Neural progenitor cell (in vitro differentiated cells): ENCODE data around the gene DYTN. TPM values are rescaled to one million over a fixed set of nuclear protein-coding genes. Genes with fewer than 3 reads are reported as not detected.

ENCODE experiments used
- DNase-seq: peaks from one replicate; pipeline ENCODE4 v3.0.0-alpha.2; 2016; ENCODE audit warnings: low spot score
- H2AFZ ChIP-seq: fragments of 200-600 bp; sonication (generic); replicated peaks from 2 replicates; pipeline ENCODE4 v1.6.1; 2016; ENCODE audit warnings: antibody characterized with exemption
- H3F3A ChIP-seq: fragments of 200-600 bp; sonication (generic); 2 replicates; pipeline ENCODE4 v1.6.1; 2016; ENCODE audit warnings: antibody characterized with exemption, low read depth
- H3K27ac ChIP-seq: fragments of 200-600 bp; sonication (generic); 2 replicates; pipeline ENCODE4 v1.5.1; 2016; ENCODE audit warnings: mild to moderate bottlenecking
- H3K27me3 ChIP-seq: fragments of 200-600 bp; sonication (generic); 2 replicates; pipeline ENCODE4 v1.6.1; 2016; ENCODE audit warnings: mild to moderate bottlenecking, moderate library complexity
- H3K36me3 ChIP-seq: fragments of 200-600 bp; sonication (generic); 2 replicates; pipeline ENCODE4 v1.5.1; 2016
- H3K4me1 ChIP-seq: fragments of 200-600 bp; sonication (generic); 2 replicates; pipeline ENCODE4 v1.6.1; 2016; ENCODE audit warnings: mixed run types
- H3K4me2 ChIP-seq: fragments of 200-600 bp; sonication (generic); 2 replicates; pipeline ENCODE4 v1.6.1; 2016
- H3K4me3 ChIP-seq: fragments of 200-600 bp; sonication (generic); 2 replicates; pipeline ENCODE4 v1.5.1; 2016
- H3K79me2 ChIP-seq: fragments of 200-600 bp; sonication (generic); 2 replicates; pipeline ENCODE4 v1.6.1; 2016; ENCODE audit warnings: low read depth
- H3K9ac ChIP-seq: fragments of 200-600 bp; sonication (generic); 2 replicates; pipeline ENCODE4 v1.6.1; 2016
- H3K9me3 ChIP-seq: fragments of 200-600 bp; sonication (generic); 2 replicates; pipeline ENCODE4 v1.5.1; 2016; ENCODE audit warnings: low read depth
- H4K20me1 ChIP-seq: fragments of 200-600 bp; sonication (generic); 2 replicates; pipeline ENCODE4 v1.6.1; 2016; ENCODE audit warnings: low read depth
- H3K27ac Mint-ChIP-seq: 3 replicates; pipeline ENCODE4 v1.8.0; 2021; ENCODE audit warnings: mixed read lengths
- H3K27me3 Mint-ChIP-seq: 2 replicates; pipeline ENCODE4 v1.8.0; 2022; ENCODE audit warnings: low read depth, mild to moderate bottlenecking, inconsistent platforms, moderate library complexity, mixed read lengths; ENCODE audit not compliant: insufficient read depth
- H3K36me3 Mint-ChIP-seq: 3 replicates; pipeline ENCODE4 v1.8.0; 2021; ENCODE audit warnings: mixed read lengths
- H3K4me1 Mint-ChIP-seq: 3 replicates; pipeline ENCODE4 v1.8.0; 2021; ENCODE audit warnings: mixed read lengths
- H3K4me3 Mint-ChIP-seq: 3 replicates; pipeline ENCODE4 v1.8.0; 2021; ENCODE audit warnings: mild to moderate bottlenecking, moderate library complexity, mixed read lengths
- H3K9me3 Mint-ChIP-seq: 3 replicates; pipeline ENCODE4 v1.8.0; 2020; ENCODE audit warnings: mixed read lengths
- EZH2 ChIP-seq: fragments of 200-600 bp; sonication (generic); IDR thresholded peaks from 2 replicates; pipeline ENCODE4 v1.6.1; 2017; ENCODE audit warnings: antibody characterized with exemption, mild to moderate bottlenecking, moderate library complexity
- EZH2phosphoT487 ChIP-seq: fragments of 200-600 bp; sonication (generic); IDR thresholded peaks from 2 replicates; pipeline ENCODE4 v1.6.1; 2017; ENCODE audit warnings: antibody characterized with exemption
- small RNA-seq: library from RNA; depleted of rRNA; stranded (forward); fragments of <200 nt; gene quantifications from one replicate; pipeline ENCODE3, GENCODE V24; 2015
- total RNA-seq: library from RNA; depleted of rRNA; stranded (reverse); fragments of >200 nt; gene quantifications from 2 replicates; pipeline ENCODE4 v1.2.3, GENCODE V29; 2015; ENCODE audit warnings: low replicate concordance
- TF ChIP-seq, protein P1 (sequence below): fragments of 200-600 bp; sonication (generic); IDR thresholded peaks from 2 replicates; pipeline ENCODE4 v1.5.1; 2017; ENCODE audit warnings: antibody characterized with exemption, mild to moderate bottlenecking

Gene DYTN
- total RNA-seq, 1 donor from 2014 or later = not detected

DNA sequence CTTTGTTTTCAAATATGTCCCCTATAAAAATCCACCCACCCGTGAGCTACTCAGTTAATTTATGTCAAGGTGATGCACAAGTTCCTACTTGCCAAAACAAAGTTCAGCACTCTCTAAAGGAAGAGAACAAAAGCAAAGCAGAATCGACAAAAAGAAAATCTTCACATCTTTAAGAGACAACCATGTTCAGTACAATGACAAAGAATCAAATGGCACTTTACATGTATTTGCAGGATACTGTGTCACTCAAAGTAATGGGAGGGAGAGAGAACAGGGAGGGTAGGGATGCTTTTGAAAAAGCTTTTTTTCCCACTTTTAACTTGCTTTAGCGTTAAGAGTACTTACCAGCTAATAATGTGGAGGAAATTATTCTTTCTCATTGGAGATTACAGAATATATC is 115.0 kb downstream of the DYTN start:
- H3K4me3 ChIP-seq = no peak overlapping the region
- H3K4me3 Mint-ChIP-seq = no peak overlapping the region
- DNase-seq = no peak
- no peaks in the 10 kb centered on the region for H3K27me3 Mint-ChIP-seq
- no peaks in the 10 kb centered on the region for H3K4me1 ChIP-seq
- no peak overlapping the region for H3K27ac Mint-ChIP-seq
- H3K79me2 ChIP-seq = no peaks in the 10 kb centered on the region
- no peaks in the 10 kb centered on the region for H3K27me3 ChIP-seq
- no peaks in the 10 kb centered on the region for H3K4me1 Mint-ChIP-seq
- TF ChIP-seq, protein P1, sequence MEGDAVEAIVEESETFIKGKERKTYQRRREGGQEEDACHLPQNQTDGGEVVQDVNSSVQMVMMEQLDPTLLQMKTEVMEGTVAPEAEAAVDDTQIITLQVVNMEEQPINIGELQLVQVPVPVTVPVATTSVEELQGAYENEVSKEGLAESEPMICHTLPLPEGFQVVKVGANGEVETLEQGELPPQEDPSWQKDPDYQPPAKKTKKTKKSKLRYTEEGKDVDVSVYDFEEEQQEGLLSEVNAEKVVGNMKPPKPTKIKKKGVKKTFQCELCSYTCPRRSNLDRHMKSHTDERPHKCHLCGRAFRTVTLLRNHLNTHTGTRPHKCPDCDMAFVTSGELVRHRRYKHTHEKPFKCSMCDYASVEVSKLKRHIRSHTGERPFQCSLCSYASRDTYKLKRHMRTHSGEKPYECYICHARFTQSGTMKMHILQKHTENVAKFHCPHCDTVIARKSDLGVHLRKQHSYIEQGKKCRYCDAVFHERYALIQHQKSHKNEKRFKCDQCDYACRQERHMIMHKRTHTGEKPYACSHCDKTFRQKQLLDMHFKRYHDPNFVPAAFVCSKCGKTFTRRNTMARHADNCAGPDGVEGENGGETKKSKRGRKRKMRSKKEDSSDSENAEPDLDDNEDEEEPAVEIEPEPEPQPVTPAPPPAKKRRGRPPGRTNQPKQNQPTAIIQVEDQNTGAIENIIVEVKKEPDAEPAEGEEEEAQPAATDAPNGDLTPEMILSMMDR = no peak
- TF ChIP-seq EZH2phosphoT487 (no peak), EZH2 (no peak)
- H3F3A ChIP-seq = no peaks in the 10 kb centered on the region
- no peak overlapping the region for H3K9ac ChIP-seq
- no peaks in the 10 kb centered on the region for H3K9me3 Mint-ChIP-seq
- H3K9me3 ChIP-seq = no peaks in the 10 kb centered on the region
- H3K36me3 ChIP-seq = no peaks in the 10 kb centered on the region
- no peaks in the 10 kb centered on the region for H3K36me3 Mint-ChIP-seq
- no peak overlapping the region for H3K4me2 ChIP-seq
- no peak overlapping the region for H2AFZ ChIP-seq
- no peaks in the 10 kb centered on the region for H4K20me1 ChIP-seq
- no peak overlapping the region for H3K27ac ChIP-seq

Small RNA genes lying within 50 kb of the gene (small RNA-seq; reads per million reads assigned to genes)
- not detected for gene RF00019

Other genes with a start within 250 kb of the DYTN start
- not detected in 2 replicates for gene FAM237A, start 75.9 kb downstream of the DYTN start, total RNA-seq
- 3.7 and 3.9 TPM in 2 replicates for gene MDH1B, start 46.9 kb upstream of the DYTN start, total RNA-seq
- gene FASTKD2, start 47.2 kb upstream of the DYTN start, total RNA-seq = 32.7 and 39.0 TPM in 2 replicates
- not detected in 2 replicates for gene CPO, start 221.1 kb upstream of the DYTN start, total RNA-seq